Non-pigmented ciliary epithelial cell (primary cell): ENCODE results near the gene MAP7D1.
A peak's percentile ranks its signal among the peaks of the same experiment; 100 is the strongest.

Experiments used
- DNase-seq: peaks from one replicate; pipeline ENCODE4 v3.0.0-alpha.2; 2010; ENCODE audit warnings: low read depth

The MAP7D1 gene

GRCh38 chr1:36126797-36127500, 29.0 kb upstream of the MAP7D1 start:
- DNase-seq: no peak

- DNase-seq: no peak
Observed at GRCh38 chr1:36128126-36128904, 27.6 kb upstream of the MAP7D1 start.

DNA sequence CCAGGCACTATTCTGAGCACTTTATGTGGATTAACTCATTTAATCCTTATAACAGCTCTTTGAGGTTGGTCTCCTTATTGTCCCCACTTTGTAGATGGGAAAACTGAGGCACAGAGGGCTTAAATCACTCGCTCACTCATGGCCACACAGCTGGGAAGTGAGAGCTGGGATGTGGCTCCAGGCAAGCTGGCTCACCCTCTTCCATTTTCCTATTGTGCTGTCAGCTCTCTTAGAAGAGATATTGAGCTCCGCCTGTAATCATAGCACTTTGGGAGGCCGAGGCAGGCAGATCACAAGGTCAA, 27.1 kb upstream of the MAP7D1 start:
- no peak for DNase-seq

GRCh38 chr1:36132029-36132428, 23.9 kb upstream of the MAP7D1 start:
- no peak for DNase-seq

DNA sequence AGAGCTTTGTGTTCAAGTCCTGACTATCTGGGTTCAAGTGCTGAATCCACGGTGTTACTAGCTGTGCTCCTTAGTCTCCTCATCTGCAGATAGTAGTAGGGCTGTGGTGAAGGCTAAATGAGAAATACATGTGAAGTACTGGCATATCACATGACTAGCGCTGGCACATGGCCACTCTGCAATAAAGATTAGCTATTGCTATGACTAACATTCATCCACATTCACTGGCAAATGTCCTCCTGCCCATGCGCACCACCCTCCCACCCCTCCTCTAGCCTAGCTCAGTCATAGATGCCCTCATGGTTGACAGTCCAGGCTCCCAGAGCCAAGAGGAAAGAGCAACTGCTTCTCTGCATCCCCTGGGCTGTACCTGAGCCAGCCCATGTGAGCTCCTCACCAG, 22.5 kb upstream of the MAP7D1 start:
- DNase-seq: no peak

- no peak for DNase-seq
Observed at GRCh38 chr1:36134031-36134430, 21.9 kb upstream of the MAP7D1 start.

GRCh38 chr1:36134505-36135329, 21.2 kb upstream of the MAP7D1 start:
- no peak for DNase-seq

DNA sequence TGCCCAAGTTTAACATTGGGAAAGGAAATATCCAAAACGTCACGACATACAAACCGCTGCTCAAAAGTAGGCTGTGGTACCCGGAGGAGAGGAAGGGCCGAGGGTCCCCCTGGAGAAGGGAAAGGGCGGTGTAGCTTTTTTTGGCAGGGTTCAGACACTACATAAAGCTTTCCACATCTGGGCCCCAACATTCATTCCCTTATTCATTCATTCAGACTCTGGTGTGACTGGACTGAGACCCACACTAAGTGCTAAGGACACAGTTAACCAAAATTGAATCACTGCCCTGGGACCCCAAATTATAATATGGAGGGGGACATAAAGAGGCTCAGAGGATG, 20.7 kb upstream of the MAP7D1 start:
- no peak for DNase-seq

DNA sequence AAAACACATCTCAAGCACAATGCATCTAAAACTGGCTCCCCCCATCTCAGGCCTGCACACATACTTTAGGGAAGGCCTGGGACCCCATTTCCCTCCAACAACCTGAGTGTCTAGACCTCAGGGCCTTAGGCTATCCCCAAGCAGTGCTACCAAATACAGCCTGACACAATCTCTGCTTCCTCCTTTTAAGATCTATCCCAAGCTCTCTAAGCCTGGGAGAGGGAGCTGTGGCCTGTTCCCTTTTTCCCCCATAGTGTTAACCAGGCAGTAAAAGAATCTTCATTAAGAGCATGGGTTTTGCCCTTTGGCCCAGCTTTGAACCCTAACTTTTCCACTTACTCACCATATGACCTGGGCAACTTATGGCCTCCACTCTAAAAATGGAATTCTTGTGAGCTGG, 20.2 kb upstream of the MAP7D1 start:
- no peak for DNase-seq

DNA sequence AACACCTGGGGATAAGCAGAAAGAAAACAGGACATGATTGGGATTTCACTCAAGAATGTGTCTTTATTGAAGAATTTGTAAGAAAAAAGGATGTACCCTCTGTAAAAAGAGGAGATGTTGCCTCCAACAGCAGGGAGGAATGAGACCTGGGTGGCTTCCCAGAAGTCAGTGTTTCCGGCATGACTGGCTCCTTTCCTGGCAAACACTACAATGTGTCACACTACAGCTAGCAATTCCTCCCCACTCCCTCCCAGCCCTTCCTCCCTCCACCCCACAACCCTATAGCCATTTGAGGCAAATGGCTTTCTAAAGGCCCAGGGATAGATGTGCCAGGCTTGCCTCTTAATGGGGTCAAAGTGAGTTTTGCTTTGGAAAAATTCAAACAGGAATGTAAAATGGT, 19.4 kb upstream of the MAP7D1 start:
- DNase-seq: no peak

- DNase-seq: no peak
Observed at GRCh38 chr1:36137226-36137625, 18.7 kb upstream of the MAP7D1 start.

DNA sequence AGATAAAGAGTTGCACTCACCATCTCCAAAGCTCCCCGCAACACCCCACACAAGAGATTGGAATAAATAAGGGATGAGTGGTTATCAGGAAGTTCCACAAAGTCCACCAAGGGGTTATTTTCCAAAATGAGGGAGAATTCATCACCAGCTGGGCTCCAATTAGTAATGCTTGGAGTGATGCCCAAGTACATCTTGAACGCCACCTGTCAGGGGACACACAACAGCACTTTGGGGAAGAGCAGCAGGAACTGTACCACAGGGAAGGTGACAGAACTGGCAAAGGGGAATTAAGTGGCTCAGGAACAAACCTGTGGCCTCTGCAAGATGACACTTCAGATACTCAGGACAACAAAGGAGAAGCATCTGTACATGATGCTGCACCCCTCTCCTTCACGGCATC, 18.2 kb upstream of the MAP7D1 start:
- DNase-seq: no peak

DNA sequence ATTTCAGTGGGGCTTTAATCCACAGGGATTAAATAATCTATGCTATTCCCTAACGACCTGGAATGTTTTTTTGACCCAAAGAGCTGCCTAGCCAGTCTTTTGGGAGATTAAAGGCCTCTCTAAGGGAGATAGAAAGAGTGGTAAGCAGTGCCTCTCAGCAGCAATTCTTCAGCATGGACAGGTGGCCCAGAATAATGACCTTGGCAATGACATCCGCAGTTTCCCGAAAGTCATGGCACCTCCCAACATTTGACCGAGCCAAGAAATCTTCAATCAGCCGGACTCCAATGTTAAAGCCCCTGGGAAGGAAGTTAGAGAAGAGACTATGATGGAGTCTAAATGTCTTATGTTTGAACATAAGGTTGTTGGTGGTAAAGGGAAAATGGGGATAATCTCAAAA, 16.4 kb upstream of the MAP7D1 start:
- no peak for DNase-seq

DNA sequence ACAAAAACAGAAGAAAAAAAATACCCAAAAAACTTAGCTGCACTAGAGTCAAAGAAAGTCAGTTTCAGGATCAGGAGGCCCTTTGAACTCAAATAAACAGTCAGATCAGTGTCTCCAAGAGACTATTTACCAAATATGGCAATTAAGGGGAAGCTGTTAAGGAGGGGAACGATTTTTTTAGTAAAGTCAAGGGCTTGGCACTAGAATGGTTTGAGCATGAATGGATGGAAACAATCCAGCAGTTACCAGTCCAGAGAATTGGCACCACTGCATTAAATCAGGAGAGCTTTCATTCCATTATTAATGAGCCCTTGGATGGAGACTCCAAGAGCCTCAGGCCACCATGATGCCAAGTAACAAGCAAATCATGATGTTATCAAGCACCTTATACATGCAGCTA, 13.8 kb upstream of the MAP7D1 start:
- DNase-seq: no peak

GRCh38 chr1:36143424-36143823, 12.5 kb upstream of the MAP7D1 start:
- DNase-seq: no peak

DNA sequence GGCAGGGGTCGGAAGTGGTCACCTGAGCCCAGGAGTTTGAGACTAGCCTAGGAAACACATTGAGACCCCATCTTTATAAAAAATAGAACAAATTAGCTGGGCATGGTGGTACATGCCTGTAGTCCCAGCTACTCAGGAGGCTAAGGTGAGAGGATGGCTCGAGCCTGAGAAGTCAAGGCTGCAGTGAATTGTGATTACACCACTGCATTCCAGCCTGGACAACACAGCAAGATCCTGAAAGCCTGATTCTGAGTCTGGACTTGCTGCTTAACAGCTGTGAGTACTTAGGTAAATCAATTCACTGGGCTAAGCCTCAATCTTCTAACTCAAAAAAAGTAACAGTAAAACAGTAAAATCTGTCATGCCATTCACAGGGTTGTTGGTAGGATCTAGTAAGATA, 11.5 kb upstream of the MAP7D1 start:
- no peak for DNase-seq

DNA sequence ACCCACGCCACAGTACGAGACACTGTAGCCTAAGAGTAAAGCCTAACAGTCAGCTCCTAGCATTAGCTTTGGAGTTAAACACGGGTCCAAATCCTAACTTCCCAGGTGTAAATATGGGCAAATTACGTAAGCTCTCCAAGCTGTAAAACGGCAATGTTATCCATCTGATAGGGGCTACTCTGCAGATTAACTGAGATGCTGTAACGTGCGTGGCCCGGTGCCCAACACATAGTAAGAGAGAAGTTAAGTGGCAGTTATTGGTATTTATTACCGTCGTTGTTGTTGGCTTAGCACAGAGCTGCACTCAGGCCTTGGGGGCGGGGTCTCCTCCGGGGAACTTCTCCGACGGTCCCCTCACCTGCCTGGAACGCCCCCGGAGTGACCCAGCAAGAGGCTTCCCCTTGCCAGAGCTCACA, 7.1 kb upstream of the MAP7D1 start:
- no peak for DNase-seq

DNA sequence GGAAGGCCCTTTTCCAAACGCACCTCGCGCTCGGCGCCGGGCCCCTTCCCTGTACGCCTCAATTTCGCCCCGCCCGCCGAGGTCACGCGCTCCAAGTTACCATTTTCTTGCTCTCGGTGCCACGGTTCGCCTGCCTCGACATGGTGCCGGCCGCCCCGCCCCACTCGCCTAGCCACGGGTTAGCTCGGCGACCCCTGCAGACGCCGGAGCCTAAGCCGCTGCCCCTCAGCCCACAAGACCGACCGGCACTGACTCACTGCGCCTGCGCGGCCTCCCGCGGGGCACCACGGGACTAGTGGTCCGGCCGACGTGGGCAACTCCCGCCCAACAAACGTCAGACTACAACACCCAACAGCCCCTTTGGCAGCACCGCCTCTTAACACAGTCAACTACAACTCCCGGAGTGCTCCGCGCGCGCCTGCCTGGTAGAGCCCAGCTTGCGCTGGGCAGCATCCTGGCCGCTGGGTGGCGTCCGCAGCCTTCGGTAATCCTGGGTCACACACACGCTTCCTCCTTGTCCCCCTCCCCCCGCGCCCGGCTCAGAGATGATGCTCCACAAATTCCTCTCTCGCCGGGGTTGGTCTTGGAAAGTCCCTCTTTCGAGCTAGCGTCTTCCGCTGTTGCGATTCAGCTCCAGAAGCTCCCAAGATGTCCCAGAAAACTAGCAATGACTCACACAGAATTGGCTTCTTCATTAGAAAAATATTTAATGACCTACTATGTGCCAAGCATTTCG, 6.6 kb upstream of the MAP7D1 start, which contains the start of gene TRAPPC3:
Gene TRAPPC3 (minus strand): TSS at position 250 of the 736 bp plus-strand sequence. CDS start 108 bp downstream, at position 142.
- DNase-seq: peak; percentile 99

- no peak for DNase-seq
Observed at GRCh38 chr1:36149973-36150295, 6.0 kb upstream of the MAP7D1 start.

DNA sequence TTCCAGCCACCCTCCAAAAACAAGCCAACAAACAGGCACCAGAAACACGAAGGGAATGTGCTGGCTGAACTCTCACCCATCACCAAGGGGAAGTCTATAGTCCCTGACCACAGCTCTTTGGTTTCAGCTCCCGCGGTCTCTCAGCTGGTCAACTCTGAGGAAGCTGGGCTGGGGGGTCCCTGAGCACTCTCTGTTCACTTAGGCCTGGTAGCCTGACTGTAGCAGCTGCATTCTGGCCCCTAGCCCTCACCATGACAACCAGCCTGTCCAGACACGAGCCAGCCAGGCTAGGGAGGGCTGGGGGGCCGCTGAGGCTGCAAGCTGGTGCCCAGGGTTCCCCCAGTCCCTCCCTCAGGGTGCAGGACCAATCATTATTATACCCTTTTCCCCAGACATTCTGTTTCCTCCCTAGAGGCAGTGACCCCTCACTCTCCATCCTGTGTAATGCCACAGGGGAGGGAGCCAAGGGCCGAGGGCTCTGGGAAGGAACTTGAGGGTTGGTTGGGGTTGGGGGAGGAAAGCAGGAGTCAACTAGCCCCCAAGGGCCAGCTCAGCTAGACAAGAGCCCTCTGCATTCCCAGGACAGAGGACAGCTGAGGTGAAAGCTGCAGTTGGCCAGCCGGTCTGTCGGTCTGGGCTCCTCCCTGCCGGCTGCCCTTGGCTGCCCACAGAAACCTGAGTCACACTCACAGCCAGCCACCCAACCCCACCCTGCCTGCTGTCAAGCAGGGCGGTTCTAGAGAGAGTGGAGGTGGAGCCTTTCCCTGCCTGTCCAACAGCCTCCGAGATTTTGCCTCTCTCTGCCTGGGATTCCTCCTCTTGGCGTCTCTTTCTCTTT, 5.4 kb upstream of the MAP7D1 start:
- DNase-seq: peak; percentile 86

DNA sequence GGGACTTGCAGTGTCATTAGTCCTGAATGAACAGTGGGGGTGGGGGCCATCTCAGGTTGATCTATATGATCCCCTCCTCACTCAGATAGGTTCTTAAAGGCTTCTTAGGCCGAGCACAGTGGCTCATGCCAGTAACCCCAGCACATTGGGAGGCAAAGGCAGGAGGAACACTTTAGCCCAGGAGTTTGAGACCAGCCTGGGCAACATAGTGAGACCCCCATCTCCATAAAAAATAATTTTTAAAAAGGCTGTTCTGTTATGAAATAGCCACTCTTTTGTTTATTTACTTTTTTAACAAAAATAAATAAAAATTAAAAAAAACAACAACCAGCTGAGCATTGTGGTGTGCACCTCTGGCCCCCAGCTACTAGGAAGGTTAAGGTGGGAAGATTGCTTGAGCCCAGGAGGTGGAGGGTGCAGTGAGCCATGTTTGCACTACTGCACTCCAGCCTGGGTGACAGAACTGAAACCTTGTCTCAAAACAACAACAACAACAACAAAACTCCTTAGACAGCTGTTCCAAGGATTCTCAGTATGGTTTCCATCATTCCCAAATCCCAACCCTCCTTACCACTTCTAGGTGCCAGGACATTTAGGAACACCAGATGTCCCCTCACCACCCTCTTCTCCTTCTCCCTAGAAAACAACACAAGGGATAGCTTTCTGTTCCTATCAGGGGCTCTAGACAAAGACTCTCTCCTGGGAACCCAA, 4.7 kb upstream of the MAP7D1 start:
- DNase-seq: no peak
